Measurements from ENCODE around the gene NRG3.
A peak's percentile ranks its signal among the peaks of the same experiment; 100 is the strongest.

Gene NRG3

DNA sequence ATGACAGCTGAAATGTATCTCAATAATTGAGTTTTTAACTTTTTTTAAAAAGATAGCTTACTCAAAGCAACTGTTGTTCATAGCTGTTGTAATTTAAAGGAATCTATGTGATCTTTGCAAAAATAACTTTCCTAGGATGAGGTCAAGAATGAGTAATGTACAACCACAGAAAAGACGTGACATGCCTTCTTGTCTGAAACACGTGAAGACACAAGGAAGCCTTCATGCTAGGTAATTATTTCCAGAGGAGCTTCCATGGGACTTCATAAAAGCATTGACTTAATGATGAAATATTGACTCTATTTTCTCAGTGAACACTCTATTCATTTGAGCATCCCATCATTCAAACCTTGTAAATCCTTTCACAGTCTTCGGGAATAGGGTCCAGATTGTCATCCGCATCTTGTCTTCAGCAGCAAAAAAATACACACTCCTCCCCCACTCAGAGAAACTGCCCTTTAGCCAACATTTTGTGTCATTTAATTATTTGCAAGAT lies 528.0 kb downstream of the NRG3 start:
- DNase-seq, result no peak

- no peak for DNase-seq
Observed at GRCh38 chr10:82409671-82410070, 534.7 kb downstream of the NRG3 start.

DNA sequence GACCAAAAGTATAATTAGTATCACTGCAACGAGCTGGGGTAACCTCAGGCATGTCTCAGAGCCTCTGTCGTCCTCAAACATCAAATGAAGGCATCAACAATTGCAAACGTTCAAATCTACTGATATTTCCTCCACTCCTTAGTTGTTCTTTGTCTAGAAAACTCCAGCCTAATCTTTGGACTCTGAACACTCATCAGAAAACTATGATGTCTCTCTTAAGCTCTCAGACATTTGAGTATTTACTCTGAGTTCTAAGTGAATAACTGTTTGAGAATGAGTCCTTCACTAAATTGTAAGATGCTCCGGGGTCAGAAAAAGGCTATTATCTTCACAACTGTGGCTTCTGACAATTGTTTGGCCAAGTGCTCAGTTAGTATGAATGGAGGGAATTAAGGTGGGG lies 536.4 kb downstream of the NRG3 start:
- no peak for DNase-seq

GRCh38 chr10:82420001-82420400 lies 545.0 kb downstream of the NRG3 start:
- DNase-seq, result no peak

GRCh38 chr10:82429302-82429701 lies 554.3 kb downstream of the NRG3 start:
- no peak for DNase-seq

DNA sequence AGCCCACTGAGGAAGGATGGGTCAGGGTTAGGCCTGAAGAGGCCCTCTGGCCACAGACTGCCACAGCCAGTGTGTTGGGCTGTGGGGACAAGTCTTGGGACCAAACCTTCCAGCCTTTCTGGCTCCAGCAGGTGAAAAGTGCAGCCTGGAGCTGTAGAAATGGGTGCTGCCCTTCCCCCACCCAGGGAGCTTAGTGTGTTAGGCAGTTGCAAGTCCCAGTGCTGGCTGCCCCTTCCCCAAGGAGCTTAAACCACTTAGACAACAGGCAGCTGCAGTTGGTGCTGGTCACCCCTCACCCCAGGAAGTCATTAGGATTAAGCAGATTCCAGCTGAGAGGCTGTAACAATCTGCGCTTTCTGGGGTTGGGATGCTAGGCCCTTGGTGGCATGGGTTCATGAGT lies 563.3 kb downstream of the NRG3 start:
- DNase-seq, result no peak

- DNase-seq, result no peak
Observed at GRCh38 chr10:82440775-82441174, 565.8 kb downstream of the NRG3 start.

DNA sequence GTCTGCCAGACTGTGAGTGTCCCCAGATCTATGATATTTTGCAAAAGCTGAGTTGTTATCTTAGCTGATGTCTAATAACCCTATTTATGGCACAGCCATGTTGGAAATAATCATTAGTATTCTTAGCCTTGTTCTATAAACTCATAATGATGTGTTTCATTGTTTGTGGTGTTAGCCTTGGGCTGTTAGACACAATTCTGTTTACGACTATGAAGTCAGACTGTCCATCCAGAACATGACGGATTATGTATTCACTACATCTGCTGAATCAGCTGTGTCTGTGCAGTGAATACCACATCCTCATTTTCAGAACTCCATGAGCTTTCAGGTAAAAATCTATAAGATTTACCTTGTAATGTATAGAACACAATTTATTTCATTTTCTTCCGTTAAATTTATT lies 577.1 kb downstream of the NRG3 start:
- DNase-seq, result no peak

- no peak for DNase-seq
Observed at GRCh38 chr10:82452676-82453075, 577.7 kb downstream of the NRG3 start.

GRCh38 chr10:82453678-82454293 lies 578.8 kb downstream of the NRG3 start:
- no peak for DNase-seq

GRCh38 chr10:82462910-82463551 lies 588.0 kb downstream of the NRG3 start:
- peak; percentile 65 for DNase-seq

- DNase-seq, result peak; percentile 65
Observed at GRCh38 chr10:82463614-82464013, 588.6 kb downstream of the NRG3 start.

GRCh38 chr10:82464191-82464818 lies 589.3 kb downstream of the NRG3 start:
- no peak for DNase-seq

- DNase-seq, result no peak
Observed at GRCh38 chr10:82464966-82465365, 590.0 kb downstream of the NRG3 start.

- DNase-seq, result peak; percentile 9
Observed at GRCh38 chr10:82468453-82468852, 593.5 kb downstream of the NRG3 start.

GRCh38 chr10:82472406-82473335 lies 597.7 kb downstream of the NRG3 start:
- DNase-seq, result no peak

GRCh38 chr10:82477776-82478175 lies 602.8 kb downstream of the NRG3 start:
- no peak for DNase-seq

DNA sequence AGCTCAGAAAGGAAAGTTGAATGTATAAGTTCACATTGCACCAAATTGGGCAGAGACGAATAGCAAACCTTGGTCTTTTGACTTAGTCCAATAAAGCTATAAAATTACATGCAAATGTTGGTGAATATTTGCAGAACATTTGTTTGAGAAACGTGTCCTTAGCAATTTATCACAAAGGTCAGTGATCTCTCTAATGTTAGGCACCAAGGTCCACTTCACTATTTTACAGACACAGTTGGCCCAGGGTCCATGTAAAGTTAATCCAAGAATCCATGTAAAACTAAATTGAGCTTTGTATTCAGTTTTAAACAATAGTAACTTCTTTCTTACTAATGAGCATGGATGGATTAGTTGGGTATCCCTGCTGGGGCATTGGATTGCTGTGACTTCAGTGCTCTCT lies 617.7 kb downstream of the NRG3 start:
- DNase-seq, result no peak

DNA sequence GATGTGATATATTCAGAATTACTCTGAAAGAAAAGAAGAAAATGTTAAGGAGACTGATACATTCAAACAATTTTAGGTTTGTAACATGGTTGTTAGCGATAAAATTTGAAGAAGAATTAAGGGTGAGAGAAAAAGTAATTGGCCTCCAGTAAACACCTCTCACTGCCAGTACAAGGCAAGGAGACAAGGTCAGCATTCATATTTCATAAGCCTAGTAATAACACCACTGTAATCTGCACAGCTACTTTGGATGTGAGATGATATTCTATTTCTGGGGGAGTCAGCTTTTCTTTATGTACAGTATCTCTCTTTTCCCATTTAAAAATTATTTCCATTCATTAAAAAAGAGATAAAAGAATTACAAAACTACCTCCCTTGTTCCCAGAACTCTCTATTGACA lies 621.1 kb downstream of the NRG3 start:
- DNase-seq, result no peak

- DNase-seq, result no peak
Observed at GRCh38 chr10:82497439-82497838, 622.4 kb downstream of the NRG3 start.

- no peak for DNase-seq
Observed at GRCh38 chr10:82498976-82499375, 624.0 kb downstream of the NRG3 start.

GRCh38 chr10:82505009-82505408 lies 630.0 kb downstream of the NRG3 start:
- DNase-seq, result no peak

DNA sequence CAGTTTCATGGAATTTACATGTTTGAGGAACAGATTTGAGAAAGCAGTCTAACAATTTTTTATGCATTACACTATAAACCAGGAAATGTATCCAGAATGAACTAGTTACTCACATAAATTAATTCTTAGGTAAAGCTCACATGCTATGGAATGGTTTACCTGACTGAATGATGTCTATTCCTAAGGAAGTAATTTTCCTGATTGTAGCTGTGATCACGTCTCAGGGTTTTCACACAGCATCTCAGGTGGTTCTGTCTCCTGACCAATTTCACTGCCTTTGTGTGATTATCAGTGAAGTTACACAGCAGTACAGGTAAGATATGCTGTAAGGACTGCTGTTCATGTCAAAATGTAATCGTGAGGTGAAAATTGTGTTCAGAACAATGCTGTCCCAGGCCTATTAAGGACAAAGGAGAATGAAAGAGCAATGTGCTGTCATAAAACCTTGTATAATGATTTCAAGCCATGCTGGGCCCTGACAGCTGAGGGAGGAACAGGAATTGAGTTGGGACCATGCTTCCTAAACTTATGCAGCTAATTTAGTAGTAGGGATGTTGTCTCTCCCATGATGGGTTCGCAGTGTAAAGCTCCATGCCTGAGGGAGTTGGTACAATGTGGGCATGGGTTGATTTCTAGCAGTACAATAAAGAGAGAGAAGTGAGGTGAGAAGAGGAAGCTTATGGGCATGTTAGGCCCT lies 631.8 kb downstream of the NRG3 start:
- DNase-seq, result no peak
